Adrenal gland (tissue), 12 donors: ENCODE data around the gene UNC5A. TPM values are rescaled to one million over a fixed set of nuclear protein-coding genes. Genes with fewer than 3 reads are reported as not detected.

Source experiments
- DNase-seq, 7 donors: peaks; one replicate each; pipeline ENCODE4 v3.0.0-alpha.2; 2019 to 2020
- H3K27ac ChIP-seq, 5 donors: fragments of 200-600 bp; sonication (generic) in 4 of 5; 1 replicate in 3 of 5; 2 replicates in 2 of 5; pipeline versions ENCODE4 v1.5.1 to v1.8.0; 2016 to 2020; ENCODE audit warnings: mild to moderate bottlenecking in 1 of 5
- H3K27me3 ChIP-seq: fragments of 200-600 bp; 2 replicates; pipeline ENCODE4 v1.8.0; 2021
- H3K36me3 ChIP-seq, 2 donors: fragments of 200-600 bp; replicated peaks in 1 of 2; 1 replicate in 1 of 2; 2 replicates in 1 of 2; pipeline versions ENCODE4 v1.5.1 to v1.8.0; 2018 to 2022
- H3K4me1 ChIP-seq, 2 donors: fragments of 200-600 bp; replicated peaks in 1 of 2; 1 replicate in 1 of 2; 2 replicates in 1 of 2; pipeline versions ENCODE4 v1.5.1 to v1.8.0; 2018 to 2021
- H3K4me3 ChIP-seq, 4 donors: fragments of 200-600 bp; sonication (generic) in 3 of 4; one replicate each; pipeline ENCODE4 v1.5.1; 2016 to 2018
- H3K9me3 ChIP-seq, 3 donors: fragments of 200-600 bp; sonication (generic) in 1 of 3; replicated peaks in 1 of 3; 1 replicate in 2 of 3; 2 replicates in 1 of 3; pipeline versions ENCODE4 v1.5.1 to v1.8.0; 2016 to 2021
- POLR2A ChIP-seq, 2 donors: fragments of 450-650 bp; IDR thresholded peaks; one replicate each; pipeline ENCODE4 v1.6.1; 2017; ENCODE audit warnings: antibody characterized with exemption in 2 of 2, mild to moderate bottlenecking in 2 of 2, moderate library complexity in 1 of 2
- WGBS, 4 donors: extraction: QIAGEN DNeasy Blood & Tissue Kit in 2 of 4; methylation state at CpG; one replicate each; pipeline versions ENCODE4 v1.1.5 to v1.1.7; 2013 to 2017; 5-methylcytosine and 5-hydroxymethylcytosine counted together
- intact Hi-C, 2 donors: fragments of 100-400 bp; cut with DNase I; formaldehyde crosslinking; loops; one replicate each; pipeline versions ENCODE4 v1.14.1 to v1.15.0; 2022 to 2023
- polyA plus RNA-seq, 3 donors: library from polyadenylated mRNA; stranded (reverse); fragments of 200-250 nt in 2 of 3; fragments of 350-450 nt in 1 of 3; fragmentation: Illumina TruSeq in 1 of 3; extraction: RNeasy Lipid Tissue Mini Kit (QIAGEN cat#74804) in 1 of 3; gene quantifications; one replicate each; pipeline ENCODE4 v1.2.3, GENCODE V29; 2013 to 2014
- total RNA-seq, 9 donors: library from RNA; depleted of rRNA in 4 of 9; stranded (reverse); fragments of >200 nt in 4 of 9; fragments of 120-200 nt in 1 of 9; fragmentation: NEBNext Ultra II Directional in 1 of 9; extraction: Animal tissue kit (Norgen Biotek cat#: 25700) in 1 of 9; gene quantifications; one replicate each; pipeline versions ENCODE4 v1.1.0 to v1.2.4, GENCODE V29; 2013 to 2023
- TF ChIP-seq, protein P1 (sequence below), 6 experiments: fragments of 450-650 bp in 4 of 6; fragments of 200-600 bp in 2 of 6; sonication (generic) in 1 of 6; IDR thresholded peaks; 1 replicate in 5 of 6; 2 replicates in 1 of 6; pipeline versions ENCODE4 v1.5.1 to v1.8.0; 2016 to 2021; ENCODE audit warnings: antibody characterized with exemption in 6 of 6, mild to moderate bottlenecking in 2 of 6, moderate library complexity in 1 of 6
- donor health status: healthy with polysubstance abuse.
- donor health status: Bipolar disorder and iron deficiency.
- donor health status: DM: yes; HTN: yes; CAD: no.
- donor health status: DM: no; HTN: no; CAD: no.
- donor health status: DM: no; HTN: no; CAD: no.
- donor health status: DM: yes; HTN: yes; CAD: no.

The UNC5A gene
- total and polyA plus RNA-seq, 12 donors = 0.06 to 19.7 (median 3.5) TPM; not detected in 2

DNA sequence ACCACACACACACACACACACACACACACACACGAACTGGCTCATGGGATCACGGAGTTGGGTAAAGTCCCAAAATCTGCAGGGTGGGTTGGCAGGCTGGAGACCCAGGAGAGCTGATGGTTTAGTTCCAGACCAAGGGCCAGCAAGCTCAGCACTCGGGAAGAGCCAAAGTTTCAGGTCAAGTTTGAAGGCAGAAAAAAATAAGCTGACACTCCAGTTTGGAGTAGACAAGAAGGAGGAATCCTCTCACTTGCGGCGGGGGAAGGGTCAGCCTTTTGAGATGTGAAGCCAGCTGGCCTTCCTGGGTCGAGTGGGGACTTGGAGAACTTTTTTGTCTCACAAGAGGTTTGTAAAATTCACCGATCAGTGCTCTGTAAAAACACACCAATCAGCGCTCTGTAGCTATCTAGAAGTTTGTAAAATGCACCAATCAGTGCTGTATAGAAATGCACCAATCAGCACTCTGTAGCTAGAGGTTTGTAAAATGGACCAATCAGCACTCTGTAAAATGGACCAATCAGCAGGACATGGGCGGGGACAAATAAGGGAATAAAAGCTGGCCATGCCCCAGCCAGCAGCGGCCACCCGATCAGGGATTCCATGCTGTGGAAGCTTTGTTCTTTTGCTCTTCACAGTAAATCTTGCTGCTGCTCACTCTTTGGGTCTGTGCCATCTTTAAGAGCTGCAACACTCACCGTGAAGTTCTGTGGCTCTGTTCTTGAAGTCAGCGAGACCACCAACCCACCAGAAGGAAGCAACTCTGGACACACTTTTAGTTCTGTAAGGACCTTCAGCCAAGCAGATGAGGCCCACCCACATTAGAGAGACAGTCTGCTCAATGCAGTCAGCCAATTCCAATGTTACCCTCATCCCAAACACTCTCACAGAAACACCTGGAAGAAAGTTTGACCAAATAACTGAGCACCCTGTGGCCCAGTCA, 37.8 kb upstream of the UNC5A start:
- Histone ChIP-seq H3K27me3 (no peaks in the 10 kb centered on the region), H3K9me3 (no peaks in the 10 kb centered on the region)

DNA sequence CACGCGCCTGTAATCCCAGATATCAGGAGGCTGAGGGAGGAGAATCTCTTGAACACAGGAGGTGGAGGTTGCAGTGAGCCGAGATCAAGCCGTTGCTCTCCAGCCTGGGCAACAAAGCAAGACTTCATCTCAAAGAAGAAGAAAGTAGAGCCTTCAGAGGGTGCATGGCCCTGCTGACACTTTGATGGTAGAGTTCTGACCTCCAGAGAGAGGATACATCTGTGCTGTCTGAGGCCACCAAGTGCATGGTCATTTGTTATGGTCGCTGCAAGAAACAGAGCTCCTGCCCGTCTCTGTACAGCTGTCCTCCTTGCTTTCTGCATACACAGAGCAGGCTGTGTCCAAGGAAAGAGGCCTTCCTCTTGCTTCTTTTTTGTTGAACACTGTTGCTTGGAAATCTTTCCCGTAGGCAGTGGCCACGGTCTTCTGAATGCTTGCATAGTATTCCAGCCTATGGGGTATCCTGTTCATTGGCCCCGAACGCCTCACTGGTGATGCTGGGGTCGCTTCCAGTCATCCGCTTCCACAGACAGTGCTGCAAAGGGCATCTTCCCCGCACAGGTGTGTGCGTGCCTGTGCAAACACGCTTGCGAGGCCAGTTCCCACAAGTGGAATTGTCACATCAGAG, 36.8 kb upstream of the UNC5A start:
- no peaks in the 10 kb centered on the region for H3K9me3 ChIP-seq
- WGBS, 4 donors = 81 to 90% (median 88%) methylated on average over 16 of the region's 16 CpGs
- TF ChIP-seq, protein P1, sequence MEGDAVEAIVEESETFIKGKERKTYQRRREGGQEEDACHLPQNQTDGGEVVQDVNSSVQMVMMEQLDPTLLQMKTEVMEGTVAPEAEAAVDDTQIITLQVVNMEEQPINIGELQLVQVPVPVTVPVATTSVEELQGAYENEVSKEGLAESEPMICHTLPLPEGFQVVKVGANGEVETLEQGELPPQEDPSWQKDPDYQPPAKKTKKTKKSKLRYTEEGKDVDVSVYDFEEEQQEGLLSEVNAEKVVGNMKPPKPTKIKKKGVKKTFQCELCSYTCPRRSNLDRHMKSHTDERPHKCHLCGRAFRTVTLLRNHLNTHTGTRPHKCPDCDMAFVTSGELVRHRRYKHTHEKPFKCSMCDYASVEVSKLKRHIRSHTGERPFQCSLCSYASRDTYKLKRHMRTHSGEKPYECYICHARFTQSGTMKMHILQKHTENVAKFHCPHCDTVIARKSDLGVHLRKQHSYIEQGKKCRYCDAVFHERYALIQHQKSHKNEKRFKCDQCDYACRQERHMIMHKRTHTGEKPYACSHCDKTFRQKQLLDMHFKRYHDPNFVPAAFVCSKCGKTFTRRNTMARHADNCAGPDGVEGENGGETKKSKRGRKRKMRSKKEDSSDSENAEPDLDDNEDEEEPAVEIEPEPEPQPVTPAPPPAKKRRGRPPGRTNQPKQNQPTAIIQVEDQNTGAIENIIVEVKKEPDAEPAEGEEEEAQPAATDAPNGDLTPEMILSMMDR (IDR thresholded peaks at IDR 0.05) = no peak
- no peak for TF ChIP-seq POLR2A (IDR thresholded peaks at IDR 0.05)
- peaks cover under 1% of the 10 kb centered on the region for H3K27me3 ChIP-seq
- H3K4me3 ChIP-seq = no peak overlapping the region
- peak in 2 of 7 donors; percentile 3 to 25 for DNase-seq
- no peaks in the 10 kb centered on the region for H3K4me1 ChIP-seq
- no peak overlapping the region for H3K27ac ChIP-seq
- H3K36me3 ChIP-seq = no peaks in the 10 kb centered on the region
- intact Hi-C loops = no loop called here

More for the DNA sequence above, 37.8 kb upstream of the UNC5A start:
- WGBS, 4 donors = 65 to 83% (median 73%) methylated on average over 13 of the region's 13 CpGs
- DNase-seq = peak in 2 of 7 donors; percentile 4 to 38
- TF ChIP-seq, protein P1 (IDR thresholded peaks at IDR 0.05) = no peak
- no peak for TF ChIP-seq POLR2A (IDR thresholded peaks at IDR 0.05)
- Histone ChIP-seq H3K36me3 (no peaks in the 10 kb centered on the region), H3K4me3 (no peak overlapping the region), H3K4me1 (no peaks in the 10 kb centered on the region), H3K27ac (no peak overlapping the region)
- intact Hi-C loops = no loop called here

DNA sequence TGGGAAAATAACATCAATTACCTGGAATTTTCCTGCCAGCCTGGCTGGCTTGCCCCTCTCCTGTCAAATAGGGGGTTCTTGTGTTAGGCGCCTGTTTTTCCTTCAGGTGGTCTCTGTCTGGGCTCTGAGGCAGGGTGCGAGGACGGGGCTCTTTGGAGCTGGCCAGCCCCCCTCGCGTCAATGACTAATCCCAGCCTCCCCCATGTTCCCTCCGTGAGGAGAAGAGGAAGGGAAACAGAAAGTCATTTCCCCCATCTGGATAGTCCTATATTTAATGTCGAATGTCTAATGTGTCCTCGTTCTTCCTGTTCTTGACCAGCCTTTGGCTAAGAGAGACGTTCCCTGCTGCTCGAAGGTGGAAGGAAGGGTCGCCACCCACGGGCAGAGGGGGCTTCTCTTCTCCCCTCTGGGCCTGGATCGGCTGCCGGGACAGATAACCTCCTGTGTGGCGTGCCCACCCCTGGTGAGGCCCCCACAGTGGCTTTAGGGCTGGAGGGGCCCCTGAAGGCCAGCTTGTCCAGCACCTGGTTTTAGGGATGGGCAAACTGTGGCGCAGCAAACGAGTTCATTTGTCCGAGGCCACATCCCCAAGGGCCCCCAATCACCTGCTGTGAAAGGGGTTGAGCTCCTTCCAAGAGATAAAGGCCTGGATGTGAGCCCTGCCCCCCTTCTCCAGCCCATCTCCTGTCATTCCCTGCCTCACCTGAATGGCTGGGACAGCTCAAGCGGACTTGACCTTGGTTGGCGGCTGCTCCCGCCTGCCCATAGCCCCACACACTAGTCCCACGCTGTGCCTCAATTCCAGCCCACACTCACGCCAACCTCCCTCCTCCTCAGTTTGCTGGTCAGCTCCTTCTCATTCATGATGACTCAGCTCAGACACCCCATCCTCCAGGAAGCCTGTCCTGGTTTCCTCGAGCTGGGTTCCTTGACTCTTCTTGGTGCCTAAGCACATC, 35.9 kb upstream of the UNC5A start:
- DNase-seq = peak in 2 of 7 donors; percentile 15 to 23
- WGBS, 4 donors = 34 to 37% (median 34%) methylated on average over 18 to 24 of the region's 24 CpGs
- Histone ChIP-seq H3K27ac (no peak overlapping the region), H3K4me3 (no peak overlapping the region), H3K9me3 (no peaks in the 10 kb centered on the region), H3K4me1 (no peaks in the 10 kb centered on the region), H3K36me3 (no peaks in the 10 kb centered on the region), H3K27me3 (peaks cover 3% of the 10 kb centered on the region)
- TF ChIP-seq POLR2A (IDR thresholded peaks at IDR 0.05) = no peak
- TF ChIP-seq, protein P1 (IDR thresholded peaks at IDR 0.05) = no peak
- intact Hi-C loops = no loop called here
